ENCODE data around the gene OPCML. TPM values are rescaled to one million over a fixed set of nuclear protein-coding genes. Genes with fewer than 3 reads are reported as not detected.

Gene OPCML
- total RNA-seq, 1 donor from 2014 or later: not detected

DNA sequence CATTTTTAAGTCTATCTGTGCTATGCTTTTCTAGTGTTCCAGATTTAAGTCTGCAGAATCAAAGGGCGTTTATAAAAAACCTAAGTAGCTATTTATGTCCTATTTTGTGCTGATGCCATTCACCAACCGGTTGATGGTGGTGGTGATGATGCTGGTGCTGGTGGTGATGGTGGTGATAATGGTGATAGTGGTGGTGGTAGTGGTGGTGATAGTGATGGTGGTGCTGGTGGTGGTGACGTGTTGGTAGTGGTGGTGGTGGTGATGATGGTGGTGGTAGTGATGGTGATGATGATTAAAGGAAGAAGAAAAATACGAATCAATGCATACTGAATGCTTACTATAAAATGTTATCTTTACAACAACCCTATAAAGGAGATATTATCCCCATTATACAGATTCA lies 178.2 kb downstream of the OPCML start:
- ATAC-seq: no peak

- no peak for ATAC-seq
Measured at GRCh38 chr11:133350045-133350444, 182.3 kb downstream of the OPCML start.

GRCh38 chr11:133347988-133348387 lies 184.3 kb downstream of the OPCML start:
- no peak for ATAC-seq

- ATAC-seq: no peak
Measured at GRCh38 chr11:133346137-133346536, 186.2 kb downstream of the OPCML start.

- peak; percentile 94 for ATAC-seq
Measured at GRCh38 chr11:133343951-133344350, 188.3 kb downstream of the OPCML start.

- no peak for ATAC-seq
Measured at GRCh38 chr11:133339495-133340140, 192.7 kb downstream of the OPCML start.

DNA sequence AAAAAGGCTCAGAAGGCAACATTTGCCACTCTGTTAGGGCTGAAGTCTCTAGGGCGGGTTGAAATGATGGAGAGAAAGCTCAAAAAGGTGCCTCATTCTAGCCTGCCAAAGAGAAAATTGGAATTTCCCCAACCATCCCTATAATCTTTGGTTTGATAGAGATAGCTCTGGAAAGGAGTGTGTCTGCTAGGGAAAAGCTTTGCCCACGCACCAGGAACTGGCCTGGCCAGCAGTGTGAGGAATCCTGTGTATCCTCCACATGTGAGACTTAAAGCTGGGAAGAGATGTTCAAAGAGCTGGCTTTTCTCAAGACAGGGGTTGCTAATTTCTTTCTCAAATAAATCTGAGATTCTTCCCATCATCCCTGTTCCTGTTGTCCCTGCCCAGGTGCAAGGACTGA lies 193.7 kb downstream of the OPCML start:
- no peak for ATAC-seq

DNA sequence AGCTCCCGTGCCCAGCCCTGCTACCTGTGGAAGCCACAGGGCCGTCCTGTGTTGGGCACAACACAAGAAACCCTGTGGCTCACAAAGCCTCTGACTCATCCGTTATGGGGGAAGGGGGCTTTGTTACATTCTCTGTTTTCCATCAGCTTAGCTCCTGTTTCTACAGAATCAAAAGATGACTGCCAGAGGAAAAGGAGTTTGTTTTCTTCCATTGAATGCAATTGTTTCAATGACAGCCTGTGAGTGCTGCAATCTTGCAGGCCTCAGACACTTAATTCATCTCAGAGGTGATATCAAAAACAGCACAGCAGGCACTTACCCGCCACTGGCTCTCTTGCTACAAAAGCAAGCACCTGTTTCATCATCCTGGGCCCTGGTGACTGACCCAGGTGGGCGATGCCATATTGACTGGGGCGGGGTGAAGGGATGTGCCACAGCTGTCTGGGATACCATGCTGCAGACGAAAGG lies 194.3 kb downstream of the OPCML start:
- no peak for ATAC-seq

- ATAC-seq: no peak
Measured at GRCh38 chr11:133337193-133337592, 195.1 kb downstream of the OPCML start.

DNA sequence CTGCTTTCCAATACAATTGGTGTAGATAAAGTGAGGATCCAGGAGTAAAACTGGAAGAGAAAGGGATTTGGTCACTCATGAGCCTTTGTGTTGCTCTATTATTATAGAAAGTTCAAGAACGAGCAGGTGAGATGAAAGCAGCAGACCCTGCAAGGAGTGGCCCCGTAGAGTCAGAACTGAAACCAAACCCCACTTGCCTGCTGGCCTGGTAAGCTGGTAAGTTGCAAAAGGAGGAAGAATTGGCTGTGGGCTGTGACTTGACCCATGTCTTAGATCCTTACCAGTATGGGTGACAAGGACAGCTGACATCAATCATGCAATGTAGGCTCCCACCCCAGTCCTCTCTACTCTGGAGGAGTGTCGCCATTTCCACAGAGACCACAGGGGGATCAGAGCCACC lies 201.3 kb downstream of the OPCML start:
- no peak for ATAC-seq

GRCh38 chr11:133326849-133327248 lies 205.5 kb downstream of the OPCML start:
- ATAC-seq: no peak

GRCh38 chr11:133326332-133326731 lies 206.0 kb downstream of the OPCML start:
- peak; percentile 23 for ATAC-seq

- no peak for ATAC-seq
Measured at GRCh38 chr11:133325711-133326110, 206.6 kb downstream of the OPCML start.

- no peak for ATAC-seq
Measured at GRCh38 chr11:133323354-133323753, 208.9 kb downstream of the OPCML start.

GRCh38 chr11:133318221-133318620 lies 214.1 kb downstream of the OPCML start:
- ATAC-seq: no peak

DNA sequence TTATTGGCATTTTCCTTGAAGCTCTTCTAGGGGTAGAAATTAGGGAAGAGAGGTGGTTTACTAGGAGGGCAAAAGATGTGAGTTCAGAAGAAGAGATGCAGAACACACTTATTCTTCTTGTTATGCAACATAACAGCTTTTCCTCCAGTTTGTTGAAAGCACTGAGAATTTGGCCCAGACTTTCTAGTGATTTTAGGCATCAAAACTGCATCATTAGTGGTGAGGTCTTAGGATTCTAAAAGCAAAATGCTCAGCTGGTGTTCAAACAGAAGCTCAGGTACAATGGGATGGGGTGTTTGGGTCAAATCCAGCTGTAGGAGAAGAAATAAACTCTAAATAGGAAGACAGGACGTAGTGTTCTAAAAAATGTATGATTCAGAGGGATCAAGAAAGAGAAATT lies 221.1 kb downstream of the OPCML start:
- ATAC-seq: no peak

DNA sequence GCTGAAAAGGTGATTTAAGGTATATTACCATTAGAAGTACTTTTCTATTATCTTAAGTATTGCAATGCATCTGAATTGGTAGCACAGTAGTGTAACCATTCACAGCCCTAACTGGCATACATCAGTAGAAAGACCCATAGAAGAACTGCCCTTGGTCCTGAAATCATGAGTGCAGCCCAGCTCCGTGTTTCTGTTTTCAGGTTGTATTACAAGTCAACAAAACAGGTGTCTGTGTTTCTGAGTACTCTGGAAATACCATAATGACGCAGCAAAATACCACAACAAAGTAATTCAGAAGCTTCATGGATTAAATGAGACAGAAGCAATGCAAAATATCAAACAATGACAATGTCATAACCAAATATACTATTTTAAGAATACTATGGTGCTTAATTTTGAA lies 226.3 kb downstream of the OPCML start:
- ATAC-seq: no peak

DNA sequence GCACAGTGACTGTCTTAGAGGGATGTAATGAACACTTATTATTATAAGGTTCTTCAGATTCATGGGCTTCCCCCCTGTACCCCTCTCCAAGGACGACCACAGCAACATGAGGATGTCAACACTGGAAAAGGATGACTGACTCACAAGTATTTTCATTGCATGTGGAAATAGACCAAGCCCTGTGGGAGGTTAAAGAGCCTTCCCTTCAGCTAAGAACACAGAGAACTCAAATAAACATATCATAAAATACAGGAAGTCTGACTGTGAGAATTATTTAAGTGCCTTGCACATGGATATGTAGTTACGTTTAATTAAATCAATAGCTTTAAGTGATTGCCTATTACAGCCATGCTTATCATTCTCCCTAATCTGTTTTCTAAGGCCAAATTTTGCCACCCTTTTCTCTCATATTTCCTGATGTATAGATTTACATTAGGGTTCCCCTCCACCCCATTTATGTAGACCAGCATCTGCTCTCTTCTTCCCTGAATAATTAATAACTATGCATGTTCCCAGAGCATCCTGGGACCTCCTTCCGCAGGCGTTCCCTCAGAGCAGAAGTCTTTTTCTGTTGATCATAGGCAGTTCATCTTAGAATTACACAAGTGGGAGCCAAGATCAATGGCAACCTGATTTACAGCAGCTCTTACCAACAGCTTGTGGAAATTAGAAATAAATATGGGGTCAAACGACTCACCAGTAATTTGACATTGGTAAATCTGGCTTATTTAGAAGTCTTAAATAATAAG lies 226.9 kb downstream of the OPCML start:
- no peak for ATAC-seq

DNA sequence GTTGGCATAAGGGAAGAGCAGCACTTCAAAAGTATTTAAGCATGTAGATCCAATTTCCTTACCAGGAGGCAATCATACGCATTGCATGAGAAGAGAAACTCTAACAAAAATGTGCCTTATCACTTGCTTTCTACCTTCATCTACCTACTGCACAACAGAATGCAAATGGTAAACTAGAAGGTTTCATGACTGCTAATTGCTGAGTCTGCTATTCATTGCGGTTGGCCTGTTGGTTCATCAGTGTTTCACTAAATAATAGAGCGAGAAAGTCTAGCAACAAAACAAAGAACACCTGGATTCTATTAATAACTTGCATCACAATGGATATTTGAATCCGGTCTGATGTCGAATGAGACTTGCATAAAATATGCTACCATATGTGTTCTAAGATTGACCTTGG lies 229.0 kb downstream of the OPCML start:
- ATAC-seq: no peak

- ATAC-seq: no peak
Measured at GRCh38 chr11:133302056-133302455, 230.2 kb downstream of the OPCML start.

DNA sequence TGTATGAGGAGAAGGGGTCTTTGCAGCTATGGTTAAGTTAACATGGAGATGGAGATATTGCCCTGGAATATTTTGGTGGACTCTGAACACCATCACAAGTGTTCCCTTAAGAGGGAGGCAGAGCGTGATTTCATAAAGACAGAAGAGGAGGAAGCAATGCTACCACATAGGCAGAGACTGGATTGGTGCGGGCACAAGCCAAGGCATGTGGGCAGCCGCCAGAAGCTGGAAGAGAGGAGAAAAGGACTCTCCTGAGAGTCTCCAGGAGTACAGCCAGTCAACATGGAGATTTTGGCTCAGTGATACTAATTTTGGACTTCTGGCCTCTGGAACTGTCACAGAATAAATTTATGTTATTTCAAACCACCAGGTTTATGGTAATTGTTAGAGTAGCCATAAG lies 231.6 kb downstream of the OPCML start:
- ATAC-seq: no peak

DNA sequence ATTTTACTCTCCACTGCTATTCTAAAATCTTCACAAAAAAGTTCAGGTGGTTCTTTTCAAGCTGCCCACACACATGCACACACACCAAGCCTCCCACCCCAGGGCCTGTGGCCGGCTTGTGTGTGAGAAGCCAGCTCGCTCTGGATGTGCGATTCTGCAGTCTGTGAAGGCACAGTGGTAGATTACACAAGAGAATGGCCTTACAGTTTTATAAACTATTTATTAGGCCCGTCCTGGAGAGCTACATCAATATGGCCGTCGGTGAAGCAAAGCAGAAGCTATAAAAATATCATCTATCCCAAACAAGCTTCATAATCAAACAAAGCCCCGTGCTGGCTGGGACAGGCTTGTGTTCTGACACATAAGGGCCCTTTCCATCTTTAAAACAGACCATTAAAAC lies 240.5 kb downstream of the OPCML start:
- no peak for ATAC-seq

GRCh38 chr11:133285359-133285758 lies 246.9 kb downstream of the OPCML start:
- ATAC-seq: no peak

- ATAC-seq: no peak
Measured at GRCh38 chr11:133284156-133284555, 248.1 kb downstream of the OPCML start.

Measured in esophagus mucosa (tissue), 1 donor.